ENCODE results near the gene TIMM50. TPM values are rescaled to one million over a fixed set of nuclear protein-coding genes. Genes with fewer than 3 reads are reported as not detected.

The TIMM50 gene
- polyA plus RNA-seq, 1 donor from 2014 or later: 66.2 TPM

DNA sequence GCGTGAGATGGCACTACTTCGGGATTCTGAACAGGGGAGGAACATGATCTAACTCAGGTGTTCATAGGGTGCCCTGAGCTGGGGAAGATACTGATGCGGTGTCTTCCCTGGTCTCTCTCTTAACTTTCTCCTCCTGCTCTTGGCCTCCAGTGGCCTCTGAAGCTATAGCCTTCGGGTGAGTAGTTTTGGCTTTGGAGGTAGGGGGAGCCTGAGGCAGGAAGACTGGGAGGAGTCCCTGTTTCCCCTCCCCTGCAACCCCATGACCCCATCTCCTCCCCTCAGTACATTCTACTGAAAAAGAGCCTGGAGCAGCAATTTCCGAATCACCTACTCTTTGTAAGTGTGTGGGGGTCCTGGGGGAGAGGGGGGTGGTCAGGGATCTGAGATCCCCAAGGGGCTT lies 37.8 kb downstream of the TIMM50 start:
- no peaks in the 10 kb centered on the region for H4K20me1 ChIP-seq (ENCODE audit: insufficient read depth)
- no peaks in the 10 kb centered on the region for H3K9me2 ChIP-seq (ENCODE audit: insufficient read depth, low read length)
- no peaks in the 10 kb centered on the region for H3K79me2 ChIP-seq (replicated peaks; ENCODE audit: insufficient read depth, low read length)
- no peak overlapping the region for H3K4me3 ChIP-seq (ENCODE audit: low read length)
- no peaks in the 10 kb centered on the region for H3K36me3 ChIP-seq (ENCODE audit: insufficient read depth, low read length)
- TF ChIP-seq EP300 (conservative IDR thresholded peaks at IDR 0.05; ENCODE audit: poor library complexity, severe bottlenecking) (no peak), RAD21 (conservative IDR thresholded peaks at IDR 0.05) (no peak), TAF1 (IDR thresholded peaks at IDR 0.05; ENCODE audit: low read depth) (no peak), SMC3 (conservative IDR thresholded peaks at IDR 0.05; ENCODE audit: poor library complexity) (no peak), MXI1 (conservative IDR thresholded peaks at IDR 0.05; ENCODE audit: poor library complexity, severe bottlenecking) (no peak), POLR2AphosphoS5 (IDR thresholded peaks at IDR 0.05) (no peak), EZH2 (IDR thresholded peaks at IDR 0.05; ENCODE audit: borderline replicate concordance, insufficient read depth, low read length, poor library complexity, severe bottlenecking) (no peak)
- TF ChIP-seq, protein P1, sequence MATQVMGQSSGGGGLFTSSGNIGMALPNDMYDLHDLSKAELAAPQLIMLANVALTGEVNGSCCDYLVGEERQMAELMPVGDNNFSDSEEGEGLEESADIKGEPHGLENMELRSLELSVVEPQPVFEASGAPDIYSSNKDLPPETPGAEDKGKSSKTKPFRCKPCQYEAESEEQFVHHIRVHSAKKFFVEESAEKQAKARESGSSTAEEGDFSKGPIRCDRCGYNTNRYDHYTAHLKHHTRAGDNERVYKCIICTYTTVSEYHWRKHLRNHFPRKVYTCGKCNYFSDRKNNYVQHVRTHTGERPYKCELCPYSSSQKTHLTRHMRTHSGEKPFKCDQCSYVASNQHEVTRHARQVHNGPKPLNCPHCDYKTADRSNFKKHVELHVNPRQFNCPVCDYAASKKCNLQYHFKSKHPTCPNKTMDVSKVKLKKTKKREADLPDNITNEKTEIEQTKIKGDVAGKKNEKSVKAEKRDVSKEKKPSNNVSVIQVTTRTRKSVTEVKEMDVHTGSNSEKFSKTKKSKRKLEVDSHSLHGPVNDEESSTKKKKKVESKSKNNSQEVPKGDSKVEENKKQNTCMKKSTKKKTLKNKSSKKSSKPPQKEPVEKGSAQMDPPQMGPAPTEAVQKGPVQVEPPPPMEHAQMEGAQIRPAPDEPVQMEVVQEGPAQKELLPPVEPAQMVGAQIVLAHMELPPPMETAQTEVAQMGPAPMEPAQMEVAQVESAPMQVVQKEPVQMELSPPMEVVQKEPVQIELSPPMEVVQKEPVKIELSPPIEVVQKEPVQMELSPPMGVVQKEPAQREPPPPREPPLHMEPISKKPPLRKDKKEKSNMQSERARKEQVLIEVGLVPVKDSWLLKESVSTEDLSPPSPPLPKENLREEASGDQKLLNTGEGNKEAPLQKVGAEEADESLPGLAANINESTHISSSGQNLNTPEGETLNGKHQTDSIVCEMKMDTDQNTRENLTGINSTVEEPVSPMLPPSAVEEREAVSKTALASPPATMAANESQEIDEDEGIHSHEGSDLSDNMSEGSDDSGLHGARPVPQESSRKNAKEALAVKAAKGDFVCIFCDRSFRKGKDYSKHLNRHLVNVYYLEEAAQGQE (IDR thresholded peaks at IDR 0.05; ENCODE audit: borderline replicate concordance): no peak
- TF ChIP-seq, protein P2, sequence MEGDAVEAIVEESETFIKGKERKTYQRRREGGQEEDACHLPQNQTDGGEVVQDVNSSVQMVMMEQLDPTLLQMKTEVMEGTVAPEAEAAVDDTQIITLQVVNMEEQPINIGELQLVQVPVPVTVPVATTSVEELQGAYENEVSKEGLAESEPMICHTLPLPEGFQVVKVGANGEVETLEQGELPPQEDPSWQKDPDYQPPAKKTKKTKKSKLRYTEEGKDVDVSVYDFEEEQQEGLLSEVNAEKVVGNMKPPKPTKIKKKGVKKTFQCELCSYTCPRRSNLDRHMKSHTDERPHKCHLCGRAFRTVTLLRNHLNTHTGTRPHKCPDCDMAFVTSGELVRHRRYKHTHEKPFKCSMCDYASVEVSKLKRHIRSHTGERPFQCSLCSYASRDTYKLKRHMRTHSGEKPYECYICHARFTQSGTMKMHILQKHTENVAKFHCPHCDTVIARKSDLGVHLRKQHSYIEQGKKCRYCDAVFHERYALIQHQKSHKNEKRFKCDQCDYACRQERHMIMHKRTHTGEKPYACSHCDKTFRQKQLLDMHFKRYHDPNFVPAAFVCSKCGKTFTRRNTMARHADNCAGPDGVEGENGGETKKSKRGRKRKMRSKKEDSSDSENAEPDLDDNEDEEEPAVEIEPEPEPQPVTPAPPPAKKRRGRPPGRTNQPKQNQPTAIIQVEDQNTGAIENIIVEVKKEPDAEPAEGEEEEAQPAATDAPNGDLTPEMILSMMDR (IDR thresholded peaks at IDR 0.05; ENCODE audit: poor library complexity, severe bottlenecking): no peak
- no peak overlapping the region for H3K4me2 ChIP-seq (ENCODE audit: low read length)
- no peaks in the 10 kb centered on the region for H3K9me3 ChIP-seq (ENCODE audit: low read length)
- H2AFZ ChIP-seq (ENCODE audit: low read depth, low read length): no peak overlapping the region
- no peak overlapping the region for H3K27ac ChIP-seq (ENCODE audit: low read length)
- no peak overlapping the region for H3K9ac ChIP-seq (ENCODE audit: low read length)
- H3K27me3 ChIP-seq (ENCODE audit: insufficient read depth, low read depth, low read length): peaks cover 33% of the 10 kb centered on the region
- H3F3A ChIP-seq (ENCODE audit: insufficient read depth, low read length, poor library complexity, severe bottlenecking): no peaks in the 10 kb centered on the region

DNA sequence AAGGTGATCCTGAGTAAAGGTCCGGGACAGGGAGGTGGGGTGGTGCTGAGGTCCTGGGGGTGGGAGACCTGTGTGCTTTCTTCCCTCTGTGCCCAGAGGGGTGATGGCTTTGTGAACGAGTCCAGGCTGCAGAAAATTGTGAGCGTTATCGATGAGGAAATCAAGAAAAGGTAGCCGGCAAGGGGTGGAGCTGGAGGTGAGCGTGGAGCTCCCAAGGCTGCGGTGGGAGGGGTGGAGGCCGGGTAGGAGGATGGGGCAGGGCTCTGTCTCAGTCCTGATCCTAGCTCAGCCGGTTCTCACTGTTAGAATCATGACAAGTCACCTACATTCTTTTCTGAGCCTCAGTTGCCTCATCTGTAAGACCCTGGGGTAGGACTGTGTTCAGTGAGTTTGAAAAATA lies 38.3 kb downstream of the TIMM50 start:
- H2AFZ ChIP-seq (ENCODE audit: low read depth, low read length): no peak overlapping the region
- H3K4me3 ChIP-seq (ENCODE audit: low read length): no peak overlapping the region
- H3K9me2 ChIP-seq (ENCODE audit: insufficient read depth, low read length): no peaks in the 10 kb centered on the region
- no peaks in the 10 kb centered on the region for H3K79me2 ChIP-seq (replicated peaks; ENCODE audit: insufficient read depth, low read length)
- TF ChIP-seq, protein P2 (IDR thresholded peaks at IDR 0.05; ENCODE audit: poor library complexity, severe bottlenecking): no peak
- no peak for TF ChIP-seq TAF1 (IDR thresholded peaks at IDR 0.05; ENCODE audit: low read depth)
- TF ChIP-seq MXI1 (conservative IDR thresholded peaks at IDR 0.05; ENCODE audit: poor library complexity, severe bottlenecking): no peak
- TF ChIP-seq, protein P1 (IDR thresholded peaks at IDR 0.05; ENCODE audit: borderline replicate concordance): no peak
- no peak for TF ChIP-seq POLR2AphosphoS5 (IDR thresholded peaks at IDR 0.05)
- TF ChIP-seq RAD21 (conservative IDR thresholded peaks at IDR 0.05): no peak
- TF ChIP-seq EZH2 (IDR thresholded peaks at IDR 0.05; ENCODE audit: borderline replicate concordance, insufficient read depth, low read length, poor library complexity, severe bottlenecking): no peak
- no peak for TF ChIP-seq EP300 (conservative IDR thresholded peaks at IDR 0.05; ENCODE audit: poor library complexity, severe bottlenecking)
- no peak for TF ChIP-seq SMC3 (conservative IDR thresholded peaks at IDR 0.05; ENCODE audit: poor library complexity)
- no peaks in the 10 kb centered on the region for H3F3A ChIP-seq (ENCODE audit: insufficient read depth, low read length, poor library complexity, severe bottlenecking)
- no peak overlapping the region for H3K9ac ChIP-seq (ENCODE audit: low read length)
- no peak overlapping the region for H3K27ac ChIP-seq (ENCODE audit: low read length)
- H3K27me3 ChIP-seq (ENCODE audit: insufficient read depth, low read depth, low read length): peaks cover 27% of the 10 kb centered on the region
- no peaks in the 10 kb centered on the region for H3K36me3 ChIP-seq (ENCODE audit: insufficient read depth, low read length)
- no peak overlapping the region for H3K4me2 ChIP-seq (ENCODE audit: low read length)
- no peaks in the 10 kb centered on the region for H3K9me3 ChIP-seq (ENCODE audit: low read length)
- no peaks in the 10 kb centered on the region for H4K20me1 ChIP-seq (ENCODE audit: insufficient read depth)

Measured in neural cell (in vitro differentiated cells).